GM21619 (cell line): ENCODE measurements around the gene ZFX.
"Not testable (repeated sequence)": the region's sequence is repeated elsewhere in the genome, so short reads cannot be mapped to it uniquely, and the experiment has no call there.

ENCODE experiments used
- ATAC-seq: cut with Tn5 transposase; IDR thresholded peaks from one replicate; pipeline ENCODE4 v1.9.1; 2021; ENCODE audit not compliant: unreplicated experiment

ZFX gene

DNA sequence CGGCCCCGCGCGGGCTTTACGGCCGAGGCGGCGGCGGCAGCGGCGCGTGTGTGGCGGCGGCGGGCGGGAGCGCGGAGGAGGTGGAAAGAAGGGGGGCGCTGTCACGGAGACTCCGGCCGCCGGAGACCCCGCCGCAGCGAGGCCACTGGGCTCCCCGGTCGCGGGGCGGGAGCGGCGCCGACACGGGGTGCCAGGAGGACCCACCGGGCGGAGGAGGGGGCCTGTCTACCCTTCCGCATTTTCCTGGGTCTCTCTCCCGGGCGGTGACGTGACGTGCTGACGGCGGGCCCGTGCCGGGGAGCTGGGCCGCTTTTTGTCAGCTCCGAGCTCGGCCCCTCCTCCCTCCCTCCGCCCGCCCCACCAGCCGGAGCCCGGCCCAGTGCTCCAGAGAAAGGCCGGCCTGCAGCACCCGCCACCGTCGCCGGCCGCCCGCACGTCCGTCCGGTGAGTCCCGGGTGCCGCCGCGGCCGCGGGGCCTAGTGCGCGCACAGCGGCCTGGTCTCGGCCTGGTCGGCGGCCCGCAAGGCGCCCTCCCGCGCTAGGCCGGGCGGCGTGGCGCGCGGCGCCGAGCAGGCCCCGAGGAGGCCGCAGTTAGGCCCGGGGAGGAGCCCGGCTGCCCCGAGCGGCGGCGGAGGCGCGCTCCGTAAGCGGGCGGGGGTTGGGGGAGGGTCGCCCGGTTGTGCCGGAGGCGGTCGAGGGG, at the start of gene ZFX:
TSS of gene ZFX (plus strand) at position 379 of the 700 bp plus-strand sequence. CDS start 23,014 bp downstream, outside the sequence.
- ATAC-seq = peak; percentile 42

DNA sequence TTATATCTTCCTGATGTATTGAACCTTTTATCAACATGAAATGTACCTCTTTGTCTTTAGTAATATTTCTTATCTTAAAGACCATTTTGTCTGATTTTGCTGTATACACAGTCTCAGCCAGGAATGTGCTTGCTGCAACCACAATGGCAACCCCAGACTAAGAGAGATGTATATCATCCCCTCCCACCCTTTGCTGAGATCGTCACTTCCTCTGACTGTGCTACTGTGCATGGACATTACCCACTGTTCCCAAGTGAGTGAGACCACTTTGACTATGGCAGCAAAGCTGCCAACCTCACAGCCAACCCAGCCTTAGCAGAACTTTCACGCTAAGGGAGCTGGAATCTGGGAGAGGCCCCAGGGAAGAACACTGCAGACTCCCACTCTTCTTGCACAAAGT, 48.8 kb upstream of the ZFX start:
- ATAC-seq = no peak

DNA sequence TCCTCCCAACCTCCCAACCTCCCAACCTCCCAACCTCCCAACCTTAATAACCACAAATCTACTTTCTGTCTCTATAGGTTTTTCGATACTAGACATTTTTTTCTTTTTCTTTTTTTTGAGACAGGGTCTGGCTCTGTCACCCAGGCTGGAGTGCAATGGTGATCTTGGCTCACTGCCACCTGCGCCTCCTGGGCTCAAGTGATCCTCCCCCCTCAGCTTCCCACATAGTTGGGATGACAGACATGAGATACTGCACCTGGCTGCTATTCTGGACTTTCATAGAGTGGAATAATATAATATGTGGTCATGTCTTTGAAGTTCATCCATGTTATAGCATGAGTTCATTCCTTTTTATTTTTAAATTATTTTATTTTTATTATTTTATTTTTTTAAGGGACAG, 39.5 kb upstream of the ZFX start:
- no peak for ATAC-seq

- no peak for ATAC-seq
These were observed 36.3 kb upstream of the ZFX start for GRCh38 chrX:24113181-24113580.

GRCh38 chrX:24117258-24117657, 32.3 kb upstream of the ZFX start:
- ATAC-seq = no peak

DNA sequence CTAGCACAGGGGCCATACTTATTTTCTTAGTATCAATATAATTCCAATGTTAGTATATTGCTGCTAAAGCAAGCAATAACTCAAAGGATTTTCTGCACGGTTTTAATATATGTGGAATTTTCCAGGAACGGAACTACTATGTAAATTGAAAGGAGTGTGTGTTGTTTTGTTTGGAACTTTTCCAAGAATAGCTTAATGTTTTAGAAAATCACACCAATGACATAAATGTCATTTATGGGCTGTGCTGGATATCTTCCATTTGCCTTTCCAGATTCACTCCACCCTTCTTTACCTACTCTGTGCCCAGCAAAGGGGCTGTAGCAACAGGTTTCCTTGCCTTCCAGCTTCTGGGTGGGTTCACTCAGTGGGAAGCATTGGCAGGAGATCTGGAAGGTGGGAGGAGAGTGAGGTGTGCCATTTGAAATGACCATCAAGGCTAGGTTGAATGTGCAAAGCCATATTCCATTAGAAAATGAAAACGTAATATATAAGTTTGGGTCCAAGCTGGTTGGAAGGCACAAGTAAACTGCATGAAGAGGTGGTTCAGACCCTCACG, 25.2 kb upstream of the ZFX start:
- ATAC-seq = no peak

DNA sequence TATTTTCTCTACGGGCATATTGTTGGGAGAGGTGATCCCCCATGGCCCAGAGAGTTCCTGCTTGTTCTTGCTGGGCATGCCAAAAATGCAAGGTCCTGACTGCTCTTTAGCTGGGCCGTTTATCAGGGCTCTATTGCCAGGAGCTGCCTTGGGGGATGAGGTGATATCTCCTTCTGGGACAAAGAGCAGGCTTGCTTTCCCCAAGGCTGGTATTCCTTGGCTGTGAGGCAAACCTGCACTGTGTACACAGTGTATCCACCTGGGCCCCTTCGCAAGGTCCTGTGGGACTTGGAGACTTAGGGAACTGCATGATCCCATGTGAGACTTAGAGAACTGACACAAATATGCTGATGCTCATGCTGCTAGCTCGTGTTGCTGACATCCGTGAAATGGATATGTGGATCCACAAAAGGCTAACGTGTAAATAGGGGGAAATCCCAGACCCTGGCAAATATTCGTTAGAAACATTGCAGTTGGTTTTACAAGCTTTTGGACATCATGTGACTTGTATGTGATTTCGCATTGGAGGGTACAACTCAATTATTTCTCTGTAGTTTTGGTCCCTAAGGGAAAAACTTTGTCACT, 24.4 kb upstream of the ZFX start:
- ATAC-seq = no peak

GRCh38 chrX:24131476-24131875, 18.1 kb upstream of the ZFX start:
- no peak for ATAC-seq

- no peak for ATAC-seq
These were observed 16.2 kb upstream of the ZFX start for GRCh38 chrX:24133312-24133711.

DNA sequence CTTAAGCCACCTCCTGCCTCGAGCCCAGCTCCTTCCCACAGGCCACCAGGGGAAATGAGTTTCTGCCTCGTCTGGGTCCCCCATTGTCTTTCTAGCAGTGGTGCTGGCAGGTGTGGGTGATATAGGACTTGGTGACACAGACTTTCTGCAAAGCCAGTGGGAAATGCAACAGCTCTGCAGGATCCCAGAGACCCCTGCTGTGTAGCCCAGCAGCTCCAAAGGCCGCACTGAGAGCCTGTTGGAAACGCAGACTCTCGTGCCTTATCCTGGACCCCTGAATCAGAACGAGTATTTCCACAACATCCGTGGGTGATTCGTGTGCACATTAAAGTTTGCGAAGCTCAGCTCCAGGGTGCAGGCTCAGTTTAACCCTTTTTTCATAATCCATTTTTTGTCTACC, 13.8 kb upstream of the ZFX start:
- ATAC-seq = not testable (repeated sequence)

GRCh38 chrX:24137192-24137591, 12.3 kb upstream of the ZFX start:
- ATAC-seq = no peak

GRCh38 chrX:24143982-24144381, 5.5 kb upstream of the ZFX start:
- ATAC-seq = not testable (repeated sequence)

- ATAC-seq = no peak
These were observed 5.0 kb upstream of the ZFX start for GRCh38 chrX:24144528-24144927.

DNA sequence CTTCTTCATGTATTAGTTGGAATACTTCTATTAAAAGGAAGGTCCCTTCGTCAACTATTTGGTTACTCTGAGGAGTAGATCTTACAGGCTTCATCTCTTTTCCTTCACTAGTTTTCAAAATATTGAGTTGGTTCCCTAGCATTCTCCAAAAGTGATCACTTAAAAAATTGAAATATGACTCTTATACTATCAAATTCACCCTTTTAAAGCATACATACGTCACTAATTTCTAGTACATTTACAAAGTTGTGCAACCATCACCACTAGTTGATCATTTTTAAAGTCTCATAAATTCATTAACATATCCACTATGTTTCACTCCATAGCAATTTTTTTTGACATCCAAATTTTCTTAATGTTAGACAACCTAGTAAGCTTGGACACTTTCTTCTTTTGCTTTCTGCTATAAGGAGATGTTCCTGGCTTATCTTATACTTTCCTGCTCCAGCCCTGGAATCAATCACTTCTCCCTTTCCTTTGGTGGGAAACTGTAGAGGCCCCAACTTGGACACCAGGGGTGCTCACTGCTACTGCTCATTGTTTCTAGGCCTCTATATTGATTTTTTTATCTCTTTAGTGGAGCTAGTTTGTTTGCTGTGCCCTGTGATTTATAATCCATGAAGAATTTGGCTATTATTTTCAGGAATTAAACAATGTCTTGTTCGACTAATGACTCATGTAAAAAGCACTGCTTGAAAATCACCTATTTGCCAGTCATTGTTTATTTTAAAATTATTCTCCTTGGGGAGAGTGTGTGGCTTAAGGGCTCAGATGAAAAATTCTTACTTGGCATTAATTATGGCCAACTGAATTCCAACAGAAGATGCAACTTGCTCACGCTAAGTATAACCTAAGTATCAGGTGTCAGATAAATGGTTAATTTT, 4.0 kb upstream of the ZFX start:
- ATAC-seq = no peak

DNA sequence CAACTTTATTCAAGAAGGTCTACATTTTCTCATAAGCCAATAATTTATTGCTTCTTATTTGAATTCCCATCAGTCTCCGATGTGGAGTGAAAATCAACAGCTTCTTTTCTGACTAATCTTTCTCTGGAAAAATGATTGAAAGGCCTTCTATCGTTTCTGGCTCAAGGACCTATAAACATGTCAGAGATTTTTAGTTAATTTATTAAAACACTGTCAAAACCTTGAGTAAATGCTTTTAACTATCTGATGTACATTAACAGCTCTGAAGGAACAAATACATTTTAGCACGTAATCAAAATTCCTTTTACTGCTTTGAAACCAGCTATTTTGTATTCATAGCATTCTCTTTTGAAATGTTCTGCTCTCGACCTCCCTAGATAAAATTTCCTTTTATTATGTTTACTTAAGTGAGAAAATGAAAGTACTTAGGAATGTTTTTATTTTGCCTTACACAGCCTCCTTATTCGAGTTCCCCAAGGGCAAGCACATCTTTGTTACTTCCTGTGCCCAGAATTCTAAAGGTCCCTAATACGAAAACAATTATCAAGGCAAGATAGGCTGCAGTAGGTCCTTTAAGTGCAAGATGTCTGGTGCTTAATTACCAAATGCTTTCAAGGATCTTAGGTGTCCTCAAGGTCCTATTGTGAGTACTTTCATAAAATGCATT, 3.1 kb upstream of the ZFX start:
- ATAC-seq = no peak

- ATAC-seq = no peak
These were observed 2.4 kb upstream of the ZFX start for GRCh38 chrX:24147165-24147564.

DNA sequence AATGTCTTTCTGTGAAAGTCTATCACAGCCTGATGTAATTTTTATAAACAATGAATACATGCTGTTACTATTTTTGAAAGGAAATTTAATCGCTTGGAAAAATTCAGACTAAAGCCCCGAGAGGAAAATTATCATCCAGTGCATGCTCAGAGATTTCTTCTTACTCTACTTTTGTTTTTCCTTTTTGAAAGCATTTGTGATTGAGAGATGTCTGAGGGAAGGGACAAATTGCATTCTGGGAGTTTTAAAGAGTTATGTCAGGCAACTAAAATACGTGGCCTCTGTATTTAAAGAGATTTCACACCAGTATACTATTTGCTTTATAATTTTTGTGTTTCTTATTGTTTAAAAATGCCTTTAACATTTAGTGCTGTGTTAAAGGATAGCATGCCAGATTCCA, 1.4 kb upstream of the ZFX start:
- ATAC-seq = no peak

- peak; percentile 2 for ATAC-seq
These were observed 786 bp upstream of the ZFX start for GRCh38 chrX:24148535-24149350.

DNA sequence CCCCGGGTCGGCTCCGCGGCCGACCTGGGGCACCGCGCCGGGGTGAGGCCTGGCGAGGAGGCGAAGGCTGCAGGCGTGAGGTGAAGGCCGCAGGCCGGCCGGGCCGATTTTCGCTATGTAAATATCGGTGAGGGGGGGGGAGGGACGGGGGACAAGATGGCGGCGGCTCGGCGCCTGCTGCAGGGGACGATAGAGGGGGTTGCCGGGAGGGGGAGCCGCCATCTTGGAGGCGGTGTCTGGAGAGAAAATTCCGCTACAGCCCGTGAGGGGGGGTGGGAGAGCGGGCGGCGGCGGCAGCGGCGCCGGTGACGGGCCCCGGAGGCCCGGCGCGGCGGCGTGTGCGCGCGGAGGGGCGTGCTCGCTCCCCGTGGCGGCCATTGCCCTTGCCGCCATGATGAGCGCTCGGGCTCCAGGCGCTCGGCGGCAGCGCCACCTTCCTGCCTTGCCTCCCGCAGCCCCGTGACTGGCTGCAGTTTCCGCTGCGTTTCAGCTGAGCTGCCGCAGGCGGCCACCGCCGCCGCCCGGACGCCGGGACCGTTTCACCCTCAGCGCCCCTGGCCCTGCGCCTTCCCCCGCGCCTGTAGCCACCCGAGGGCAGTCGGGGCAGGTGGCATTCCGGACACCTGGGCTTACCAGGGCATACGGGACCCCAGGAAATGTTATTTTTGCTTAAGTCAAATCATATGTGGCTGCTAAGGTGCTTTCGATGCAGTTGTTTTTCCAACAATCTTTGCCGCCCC, 692 bp downstream of the ZFX start:
- ATAC-seq = peak; percentile 58

DNA sequence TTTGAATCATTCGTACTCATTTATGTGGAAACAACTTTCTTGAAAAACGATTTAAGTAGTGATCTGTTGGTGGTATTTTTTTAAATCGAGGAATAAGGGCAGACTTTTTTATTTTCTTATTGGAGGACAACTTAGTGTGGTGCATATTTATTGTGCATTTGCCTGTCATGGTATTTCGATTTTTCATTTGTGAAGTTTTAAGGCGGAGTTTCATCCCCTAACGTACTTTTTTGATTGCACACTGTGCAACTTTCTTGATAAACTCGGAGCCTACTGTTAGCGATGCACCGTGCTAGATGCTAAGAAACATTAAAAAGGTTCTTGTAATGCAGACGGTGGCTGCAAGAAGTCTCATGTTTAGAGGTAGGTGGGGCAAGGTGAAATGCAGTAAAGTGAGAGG, 1.4 kb downstream of the ZFX start:
- ATAC-seq = no peak
